Kidney tubule cell (primary cell): ENCODE results near the gene MPHOSPH6.
"Not testable (repeated sequence)": the region's sequence is repeated elsewhere in the genome, so short reads cannot be mapped to it uniquely, and the experiment has no call there.

Experiments used
- DNase-seq: peaks from one replicate; pipeline ENCODE4 v3.0.0-alpha.2; 2018; ENCODE audit warnings: low spot score

MPHOSPH6 gene

DNA sequence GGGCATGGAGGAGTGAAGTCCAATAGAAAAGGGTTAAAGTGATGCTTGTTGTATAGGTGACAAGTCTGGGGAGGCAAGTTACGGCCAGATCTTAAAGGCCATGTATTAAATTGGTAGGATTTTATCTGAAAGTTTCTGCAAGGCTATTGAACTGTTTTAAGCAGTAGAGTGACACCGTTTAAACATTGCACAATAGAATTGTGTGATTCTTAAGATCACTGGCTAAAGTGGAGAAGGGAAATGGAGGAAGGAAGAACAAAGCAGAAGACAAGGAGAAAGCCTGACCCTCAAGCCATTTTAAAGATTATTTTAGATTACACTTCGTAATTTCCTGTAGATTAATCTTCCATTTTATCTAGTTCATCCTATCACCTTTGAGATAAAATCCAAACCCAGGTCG is 5.6 kb upstream of the MPHOSPH6 start:
- no peak for DNase-seq

DNA sequence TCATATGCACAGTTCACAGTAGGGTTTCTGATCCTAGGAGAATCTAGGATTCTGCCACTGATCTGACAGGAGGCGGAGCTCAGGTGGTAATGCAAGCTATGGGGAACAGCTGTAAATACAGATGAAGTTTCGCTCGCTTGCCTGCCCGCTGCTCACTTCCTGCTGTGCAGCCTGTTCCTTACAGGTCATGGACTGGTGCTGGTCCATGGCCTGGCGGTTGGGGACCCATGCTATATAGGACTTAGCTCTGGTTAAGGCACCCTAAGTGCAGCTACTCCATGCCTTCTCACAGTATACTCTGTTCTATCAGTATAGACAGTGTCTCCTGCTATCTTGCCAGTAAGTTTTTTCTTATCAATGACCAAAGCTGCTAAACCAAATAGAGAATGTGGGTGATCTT is 2.4 kb downstream of the MPHOSPH6 start:
- DNase-seq: no peak

DNA sequence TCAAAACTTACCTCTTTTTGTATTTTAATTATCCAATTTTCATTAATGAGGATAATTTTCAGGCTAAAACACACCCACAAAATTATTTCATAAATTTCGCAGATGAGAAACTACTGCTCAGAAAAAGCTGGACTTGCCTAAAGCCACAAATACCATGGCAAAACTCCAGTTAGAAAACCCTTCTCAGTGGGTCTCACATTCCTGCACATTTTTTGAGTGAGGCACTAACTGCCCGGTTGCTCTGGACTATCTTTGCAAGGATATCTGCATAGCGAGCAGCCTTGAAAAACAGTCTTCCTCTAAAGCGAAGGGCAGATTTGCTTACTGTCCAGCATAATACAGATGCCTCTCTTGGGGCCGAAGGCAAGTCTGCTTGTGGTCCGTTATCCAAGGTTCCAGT is 9.8 kb downstream of the MPHOSPH6 start:
- DNase-seq: no peak

DNA sequence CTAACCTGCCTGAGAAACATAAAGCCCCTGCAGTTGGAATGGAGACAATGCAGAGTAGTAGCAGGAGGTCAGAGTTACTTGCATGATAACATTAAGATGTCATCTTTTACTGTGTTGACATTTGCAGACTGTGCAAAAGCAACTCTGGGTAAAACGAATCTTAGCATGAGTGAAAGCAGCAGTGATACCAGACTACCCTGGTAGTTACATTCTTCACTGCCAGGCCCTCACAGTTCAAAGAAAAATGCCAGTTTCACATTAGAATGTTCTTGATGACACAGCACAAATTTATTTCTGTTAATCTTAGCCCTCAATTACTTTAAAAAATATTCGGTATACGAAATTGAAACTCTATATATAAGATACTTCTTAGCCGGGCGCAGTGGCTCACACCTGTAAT is 12.2 kb downstream of the MPHOSPH6 start:
- DNase-seq: no peak

DNA sequence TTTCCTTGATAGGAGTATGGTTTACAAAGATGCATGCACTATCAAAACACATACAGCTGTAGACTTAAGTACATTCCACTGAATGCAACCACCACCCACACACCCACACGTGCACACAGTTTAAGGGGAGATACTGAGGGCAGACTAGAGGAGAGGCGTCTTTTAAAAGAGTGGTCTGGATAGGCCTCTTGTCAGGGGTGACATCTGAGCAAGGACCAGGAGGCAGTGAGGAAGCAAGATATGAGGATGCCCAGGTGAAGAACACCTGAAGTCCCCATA is 12.6 kb downstream of the MPHOSPH6 start:
- no peak for DNase-seq

GRCh38 chr16:82156761-82157533 is 13.1 kb downstream of the MPHOSPH6 start:
- DNase-seq: no peak

DNA sequence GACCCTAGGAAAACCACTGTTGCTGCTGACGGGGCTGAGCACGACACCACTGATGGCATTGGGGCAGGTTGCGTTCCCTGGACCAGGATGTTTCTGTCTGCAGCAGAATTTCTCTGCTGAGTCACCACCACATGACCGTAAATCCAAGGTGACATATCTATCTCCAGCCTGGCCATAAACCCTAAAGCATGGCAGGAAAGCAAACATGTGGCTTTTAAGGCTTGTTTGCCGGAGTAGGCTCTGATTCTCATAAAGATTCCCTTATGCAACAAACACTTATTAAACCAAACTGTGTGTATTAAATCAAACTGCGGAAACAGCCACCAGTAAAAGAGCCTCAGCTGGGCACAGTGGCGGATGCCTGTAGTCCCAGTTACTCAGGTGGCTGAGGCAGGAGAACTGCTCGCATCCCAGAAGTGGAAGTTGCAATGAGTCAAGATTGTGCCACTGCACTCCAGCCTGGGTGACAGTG is 17.3 kb downstream of the MPHOSPH6 start:
- no peak for DNase-seq

DNA sequence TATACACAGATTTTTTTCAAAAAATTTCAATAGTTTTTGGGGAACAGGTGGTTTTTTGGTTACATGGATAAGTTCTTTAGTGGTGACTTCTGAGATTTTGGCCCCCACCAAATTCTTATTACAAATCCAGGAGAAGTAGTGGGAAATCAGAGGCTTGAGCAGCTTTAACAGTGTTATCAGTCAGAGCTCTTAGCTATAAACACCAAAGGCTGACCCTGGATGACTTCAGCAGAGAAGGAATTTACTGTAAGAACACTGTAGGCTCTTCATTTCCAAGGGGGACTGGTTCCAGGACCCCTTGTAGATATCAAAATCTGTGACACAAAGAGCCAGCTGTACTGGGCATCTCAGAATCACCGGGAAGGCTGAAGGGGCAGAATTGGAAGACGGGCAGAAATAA is 17.8 kb downstream of the MPHOSPH6 start:
- no peak for DNase-seq

DNA sequence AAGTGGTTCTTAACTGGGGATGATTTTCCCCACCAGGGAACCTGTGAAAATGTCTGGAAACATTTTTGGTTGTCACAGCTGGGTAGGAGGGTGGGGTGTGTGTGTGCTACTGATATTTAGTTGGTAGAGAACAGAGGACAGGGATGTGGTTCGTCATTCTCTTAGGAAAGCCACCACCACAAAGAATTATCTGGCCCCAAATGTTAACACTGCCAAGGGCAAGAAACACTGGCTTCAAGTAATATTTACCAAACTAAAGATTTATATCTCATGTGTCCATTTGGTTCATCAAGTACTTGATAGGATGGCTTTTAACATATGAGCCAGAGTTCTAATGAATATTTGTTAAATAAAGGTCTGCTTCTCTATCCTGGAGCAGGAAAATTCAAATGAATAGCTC is 19.5 kb downstream of the MPHOSPH6 start:
- no peak for DNase-seq

- no peak for DNase-seq
Observed at GRCh38 chr16:82149536-82149935, 20.5 kb downstream of the MPHOSPH6 start.

DNA sequence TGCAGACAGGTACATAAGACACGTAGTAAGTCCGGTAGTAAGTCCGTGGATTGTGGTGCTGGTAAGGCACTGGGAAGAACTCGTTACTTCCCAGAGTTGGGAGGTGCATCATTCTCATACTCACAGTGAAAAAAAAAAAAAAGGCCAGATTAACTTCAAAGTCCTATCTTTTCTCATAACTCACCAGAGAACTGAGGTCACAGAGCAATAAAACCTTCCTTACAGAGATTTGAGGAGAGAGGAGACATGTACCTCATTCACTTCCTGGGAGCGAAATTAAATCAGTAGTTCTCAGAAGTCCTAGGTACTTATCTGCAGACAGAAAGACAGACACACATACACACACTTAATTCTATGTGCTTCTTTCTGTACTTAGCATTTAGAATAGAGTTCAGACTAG is 22.5 kb downstream of the MPHOSPH6 start:
- DNase-seq: no peak

GRCh38 chr16:82146957-82147356 is 23.1 kb downstream of the MPHOSPH6 start:
- no peak for DNase-seq

- no peak for DNase-seq
Observed at GRCh38 chr16:82146556-82146955, 23.5 kb downstream of the MPHOSPH6 start.

- not testable (repeated sequence) for DNase-seq
Observed at GRCh38 chr16:82139286-82139571, 30.8 kb downstream of the MPHOSPH6 start.

DNA sequence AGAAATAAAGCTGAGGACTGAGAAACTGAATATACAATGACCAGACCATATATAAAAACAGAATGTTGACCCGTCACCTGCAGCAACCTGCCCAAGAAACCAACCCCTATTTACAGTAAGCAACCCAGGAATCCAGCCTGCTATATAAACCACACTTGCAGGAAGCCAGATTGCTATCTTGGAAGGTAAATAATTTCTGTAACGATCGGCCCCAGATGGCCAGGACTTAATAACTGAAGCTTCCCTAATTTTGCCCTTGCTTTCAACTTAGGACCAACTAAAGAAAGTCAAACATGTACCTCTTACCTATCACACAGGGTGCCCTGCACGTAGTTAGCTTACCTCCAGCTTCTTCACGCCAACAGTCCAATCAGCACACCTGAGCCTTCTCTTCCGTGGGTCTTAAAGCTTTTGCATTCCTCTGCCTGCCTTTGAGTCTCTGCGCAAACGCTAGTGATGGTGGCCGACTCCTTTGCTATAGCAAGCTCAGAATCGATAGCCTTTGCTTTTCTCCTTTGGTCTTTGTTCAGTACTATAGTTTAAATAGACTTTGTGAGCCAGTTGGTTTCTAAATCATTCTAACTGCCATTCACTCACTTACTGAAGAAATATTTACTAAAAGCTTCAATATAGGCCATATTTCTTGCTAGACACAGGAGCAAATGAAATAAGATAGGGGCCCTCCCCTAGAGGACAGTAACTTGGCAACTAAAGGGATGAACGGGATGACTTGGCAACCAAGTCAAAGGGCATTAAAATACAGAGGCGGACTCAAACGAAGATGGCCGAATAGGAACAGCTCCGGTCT is 31.3 kb downstream of the MPHOSPH6 start:
- DNase-seq: no peak

DNA sequence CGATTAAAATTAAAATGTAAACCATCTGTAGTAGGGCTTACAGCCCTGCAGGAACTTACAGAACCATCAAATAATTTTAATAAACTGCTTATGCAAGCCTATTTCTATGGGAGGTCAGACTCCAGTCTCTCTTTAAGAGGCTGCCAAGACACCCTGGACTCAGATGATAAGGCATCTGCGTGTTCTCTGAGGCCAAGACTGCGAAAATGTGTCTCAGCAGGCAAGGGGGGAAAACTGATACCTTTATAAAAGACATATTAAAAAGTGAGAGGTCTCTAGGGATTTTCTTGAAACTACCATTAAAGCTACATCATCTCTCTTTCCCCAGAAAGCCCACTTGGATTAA is 32.2 kb downstream of the MPHOSPH6 start:
- no peak for DNase-seq

DNA sequence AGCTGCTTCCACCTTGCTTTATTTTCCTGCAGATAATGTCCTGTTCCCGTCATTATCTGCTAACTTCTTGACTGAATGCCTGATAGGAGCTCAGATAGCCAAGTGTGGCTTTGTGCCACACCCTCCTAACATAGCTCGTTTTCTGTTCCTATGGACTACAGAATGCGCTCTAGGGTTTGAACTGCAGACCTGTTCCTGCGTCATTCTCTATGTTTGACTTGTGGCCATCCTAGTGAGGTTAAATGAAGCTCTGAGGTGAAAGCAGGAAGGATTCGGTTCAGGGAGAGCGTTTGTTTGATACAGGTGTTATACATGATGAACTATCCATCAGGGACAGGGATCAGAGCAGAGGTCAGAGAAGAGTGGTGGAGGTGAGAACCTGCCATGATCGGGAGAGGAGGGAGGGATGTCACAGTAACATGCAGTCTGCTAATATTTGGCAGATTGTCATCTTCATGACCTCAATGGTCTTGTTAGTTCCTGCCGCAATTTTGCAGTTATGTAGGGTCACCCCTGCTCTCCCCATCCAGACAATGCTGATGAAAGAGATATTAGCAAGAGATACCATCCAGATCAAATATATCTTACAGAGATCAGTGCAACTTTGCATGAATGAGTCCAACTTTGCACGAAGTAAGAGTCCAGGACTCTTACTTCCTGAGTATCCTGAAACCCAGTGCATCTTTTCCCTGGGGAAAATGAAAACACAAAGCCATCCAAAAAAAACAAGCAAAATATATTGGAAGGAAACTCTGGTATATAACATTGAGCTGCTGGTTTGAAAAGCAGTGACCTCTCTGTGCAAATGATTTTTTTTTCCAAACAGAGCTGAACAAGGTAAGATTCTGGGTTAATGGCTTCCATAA is 32.8 kb downstream of the MPHOSPH6 start:
- DNase-seq: no peak

DNA sequence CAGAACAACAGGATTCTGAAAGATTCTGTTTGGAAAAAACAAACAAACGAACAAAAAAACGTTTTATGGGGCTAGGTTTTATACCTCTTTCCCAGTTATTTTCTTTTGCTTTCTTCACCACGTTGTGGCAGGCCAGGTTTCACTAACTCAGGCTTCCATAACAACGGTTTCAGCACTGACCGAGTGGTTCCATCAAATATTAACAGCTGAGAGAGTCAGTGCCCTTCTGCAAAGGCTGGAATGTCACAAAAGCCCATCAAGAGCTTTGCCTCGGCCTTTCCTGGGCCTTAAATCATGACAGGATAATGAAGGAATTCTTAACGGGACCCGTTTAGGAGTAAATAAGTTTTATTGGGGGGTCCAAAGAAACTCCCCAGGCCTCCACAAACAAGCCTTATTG is 34.2 kb downstream of the MPHOSPH6 start:
- DNase-seq: peak; percentile 72

GRCh38 chr16:82134846-82135245 is 35.2 kb downstream of the MPHOSPH6 start:
- DNase-seq: no peak

- DNase-seq: no peak
Observed at GRCh38 chr16:82133798-82134197, 36.2 kb downstream of the MPHOSPH6 start.

DNA sequence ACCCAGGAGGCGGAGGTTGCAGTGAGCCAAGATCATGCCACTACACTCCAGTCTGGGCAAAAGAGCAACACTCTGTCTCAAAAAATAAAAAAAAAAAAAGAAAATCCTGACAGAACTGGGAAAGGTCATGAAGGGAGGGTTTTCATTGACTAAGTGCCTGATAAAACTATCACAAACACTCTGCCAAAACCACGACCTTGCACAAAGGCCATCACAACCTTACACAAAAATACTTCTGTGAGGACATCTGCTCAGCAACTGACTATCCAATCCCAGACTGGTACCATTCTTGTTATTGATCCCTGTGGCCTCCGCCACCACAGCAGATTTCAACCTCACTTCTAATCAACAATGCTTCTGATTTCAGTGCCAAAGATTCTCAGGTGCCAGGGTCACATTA is 40.1 kb downstream of the MPHOSPH6 start:
- no peak for DNase-seq

DNA sequence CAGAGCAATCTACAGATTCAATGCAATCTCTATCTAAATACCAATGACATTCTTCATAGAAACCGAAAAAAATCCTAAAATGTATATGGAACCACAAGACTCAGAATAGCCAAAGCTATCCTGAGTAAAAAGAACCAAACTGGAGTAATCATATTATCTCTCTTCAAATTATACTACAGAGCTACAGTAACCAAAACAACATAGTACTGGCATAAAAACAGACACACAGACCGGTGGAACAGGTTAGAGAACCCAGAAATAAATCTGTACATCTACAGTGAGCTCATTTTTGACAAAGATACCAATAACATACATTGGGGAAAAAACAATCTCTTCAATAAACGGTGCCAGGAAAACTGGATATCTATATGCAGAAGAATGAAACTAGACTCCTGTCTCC is 45.4 kb downstream of the MPHOSPH6 start:
- no peak for DNase-seq

- no peak for DNase-seq
Observed at GRCh38 chr16:82119405-82119804, 50.6 kb downstream of the MPHOSPH6 start.
